HL-60 (cell line): ENCODE data around the gene RNU11.
"Not testable (repeated sequence)": the region's sequence is repeated elsewhere in the genome, so short reads cannot be mapped to it uniquely, and the experiment has no call there.

ENCODE experiments used
- DNase-seq, 2 experiments: peaks; one replicate each; pipeline ENCODE4 v3.0.0-alpha.2; 2010 to 2020; ENCODE audit warnings: low read depth in 1 of 2, low spot score in 1 of 2
- H3K27ac ChIP-seq: fragments of 250-450 bp; sonication (Bioruptor Pico); replicated peaks from 2 replicates; pipeline ENCODE4 v1.5.1; 2020; ENCODE audit warnings: mild to moderate bottlenecking, moderate library complexity
- H3K27me3 ChIP-seq: fragments of 250-450 bp; sonication (Bioruptor Pico); 2 replicates; pipeline ENCODE4 v1.5.1; 2021; ENCODE audit warnings: mild to moderate bottlenecking, moderate library complexity; ENCODE audit not compliant: insufficient read depth, poor library complexity, severe bottlenecking
- H3K4me3 ChIP-seq: replicated peaks from 2 replicates; pipeline ENCODE4 v1.5.1; 2011; ENCODE audit warnings: mild to moderate bottlenecking, control low read depth, low read length; ENCODE audit not compliant: insufficient read depth
- GABPA ChIP-seq: IDR thresholded peaks from 2 replicates; pipeline ENCODE4 v1.6.1; 2012; ENCODE audit warnings: low read depth
- POLR2AphosphoS5 ChIP-seq: IDR thresholded peaks from 2 replicates; pipeline ENCODE4 v1.6.1; 2012; ENCODE audit warnings: low read depth
- SPI1 ChIP-seq: IDR thresholded peaks from 2 replicates; pipeline ENCODE4 v1.6.1; 2012; ENCODE audit warnings: low read depth, mild to moderate bottlenecking, borderline replicate concordance
- TF ChIP-seq, protein P1 (sequence below): IDR thresholded peaks from one replicate; pipeline ENCODE4 v1.5.1; 2011; ENCODE audit warnings: low read length, control low read depth, inconsistent platforms; ENCODE audit not compliant: insufficient read depth
- TF ChIP-seq, protein P2 (sequence below): IDR thresholded peaks from 2 replicates; pipeline ENCODE4 v1.6.1; 2012; ENCODE audit warnings: low read depth; ENCODE audit not compliant: insufficient replicate concordance

The RNU11 gene

DNA sequence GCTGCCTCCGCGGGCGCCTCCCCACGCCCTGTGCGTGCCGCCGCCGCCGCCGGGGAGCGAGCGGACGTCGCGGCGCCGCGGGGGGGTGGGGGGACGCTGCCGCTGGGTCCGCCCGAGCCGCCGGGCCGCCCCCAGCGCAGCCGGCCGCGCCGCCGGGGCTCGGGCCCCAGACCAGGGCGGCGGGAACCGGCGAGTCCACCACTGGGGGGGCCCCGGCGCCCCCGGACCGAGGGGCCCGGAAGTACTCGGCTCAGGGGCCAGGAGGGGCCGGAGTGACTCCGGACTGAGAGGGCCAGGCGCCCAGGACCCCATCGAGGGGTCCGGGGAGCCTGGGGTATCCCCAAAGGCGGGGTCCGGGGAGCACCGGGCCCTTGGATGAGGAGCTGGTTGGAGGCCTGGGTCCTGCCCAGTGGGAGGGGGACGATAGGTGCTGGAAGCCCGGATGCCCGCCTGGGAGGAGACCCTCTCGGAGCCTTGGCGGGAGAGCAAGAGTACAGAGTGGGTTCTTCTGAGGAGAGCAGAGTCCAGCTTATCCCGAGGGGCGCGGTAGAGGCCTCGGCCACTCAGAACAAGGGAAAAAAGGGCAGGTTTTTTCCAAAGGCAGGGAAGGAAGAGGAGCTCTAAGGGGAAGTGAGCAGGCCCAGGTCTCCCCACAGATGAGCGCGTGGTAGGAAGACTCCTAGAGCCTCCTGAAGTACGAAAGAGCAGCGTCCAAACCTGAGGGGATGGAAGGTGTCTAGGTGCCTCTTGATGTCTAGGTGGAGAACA is 20.7 kb downstream of the RNU11 start:
- H3K4me3 ChIP-seq = peak overlapping the region; percentile 63
- no peaks in the 10 kb centered on the region for H3K27me3 ChIP-seq
- peak; percentile 45 to 69 for DNase-seq
- H3K27ac ChIP-seq = peak overlapping the region; percentile 99
- TF ChIP-seq POLR2AphosphoS5 (peak; percentile 56; the same call in 1 of the 2 replicates), SPI1 (peak; percentile 75)
- TF ChIP-seq, protein P1, sequence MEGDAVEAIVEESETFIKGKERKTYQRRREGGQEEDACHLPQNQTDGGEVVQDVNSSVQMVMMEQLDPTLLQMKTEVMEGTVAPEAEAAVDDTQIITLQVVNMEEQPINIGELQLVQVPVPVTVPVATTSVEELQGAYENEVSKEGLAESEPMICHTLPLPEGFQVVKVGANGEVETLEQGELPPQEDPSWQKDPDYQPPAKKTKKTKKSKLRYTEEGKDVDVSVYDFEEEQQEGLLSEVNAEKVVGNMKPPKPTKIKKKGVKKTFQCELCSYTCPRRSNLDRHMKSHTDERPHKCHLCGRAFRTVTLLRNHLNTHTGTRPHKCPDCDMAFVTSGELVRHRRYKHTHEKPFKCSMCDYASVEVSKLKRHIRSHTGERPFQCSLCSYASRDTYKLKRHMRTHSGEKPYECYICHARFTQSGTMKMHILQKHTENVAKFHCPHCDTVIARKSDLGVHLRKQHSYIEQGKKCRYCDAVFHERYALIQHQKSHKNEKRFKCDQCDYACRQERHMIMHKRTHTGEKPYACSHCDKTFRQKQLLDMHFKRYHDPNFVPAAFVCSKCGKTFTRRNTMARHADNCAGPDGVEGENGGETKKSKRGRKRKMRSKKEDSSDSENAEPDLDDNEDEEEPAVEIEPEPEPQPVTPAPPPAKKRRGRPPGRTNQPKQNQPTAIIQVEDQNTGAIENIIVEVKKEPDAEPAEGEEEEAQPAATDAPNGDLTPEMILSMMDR = no peak

DNA sequence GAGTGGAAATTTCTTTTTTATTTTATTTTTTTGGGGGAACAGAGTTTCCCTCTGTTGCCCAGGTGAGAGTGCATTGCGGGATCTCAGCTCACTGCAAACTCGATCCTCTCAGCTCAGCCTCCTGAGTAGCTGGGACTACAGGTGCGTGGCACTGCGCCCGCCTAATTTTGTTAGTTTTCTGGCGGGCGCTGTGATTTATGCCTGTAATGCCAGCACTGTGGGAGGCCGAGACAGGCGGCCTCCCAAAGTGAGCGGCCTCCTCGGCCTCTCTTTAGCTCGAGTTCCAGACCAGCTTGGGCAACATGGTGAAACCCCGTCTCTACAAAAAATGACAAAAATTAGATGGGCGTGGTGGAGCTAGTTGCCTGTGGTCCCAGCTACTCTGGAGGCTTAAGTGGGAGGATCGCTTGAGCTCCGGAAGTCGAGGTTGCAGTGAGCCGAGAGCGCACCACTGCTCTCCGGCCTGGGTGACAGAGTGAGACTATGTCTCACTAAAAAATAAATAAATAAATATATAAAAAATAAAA is 22.9 kb downstream of the RNU11 start:
- TF ChIP-seq SPI1 = no peak
- Histone ChIP-seq H3K27me3 (no peaks in the 10 kb centered on the region), H3K4me3 (no peak overlapping the region), H3K27ac (no peak overlapping the region)
- DNase-seq = no peak

DNA sequence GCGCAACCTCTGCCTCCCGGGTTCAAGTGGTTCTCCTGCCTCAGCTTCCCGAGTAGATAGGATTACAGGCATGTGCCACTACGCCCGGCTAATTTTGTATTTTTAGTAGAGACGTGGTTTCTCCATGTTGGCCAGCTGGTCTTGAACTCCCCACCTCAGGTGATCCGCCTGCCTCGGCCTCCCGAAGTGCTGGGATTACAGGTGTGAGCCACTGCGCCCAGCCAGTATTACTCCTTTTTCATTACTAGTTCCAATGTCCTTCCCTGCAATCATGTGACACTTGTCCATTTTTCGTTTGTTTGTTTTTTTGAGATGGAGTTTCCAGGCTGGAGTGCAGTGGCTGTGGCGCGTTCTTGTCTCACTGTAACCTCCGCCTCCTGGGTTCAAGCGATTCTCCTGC is 24.6 kb downstream of the RNU11 start:
- not testable (repeated sequence) for H3K27me3 ChIP-seq, DNase-seq, H3K4me3 ChIP-seq, H3K27ac ChIP-seq

DNA sequence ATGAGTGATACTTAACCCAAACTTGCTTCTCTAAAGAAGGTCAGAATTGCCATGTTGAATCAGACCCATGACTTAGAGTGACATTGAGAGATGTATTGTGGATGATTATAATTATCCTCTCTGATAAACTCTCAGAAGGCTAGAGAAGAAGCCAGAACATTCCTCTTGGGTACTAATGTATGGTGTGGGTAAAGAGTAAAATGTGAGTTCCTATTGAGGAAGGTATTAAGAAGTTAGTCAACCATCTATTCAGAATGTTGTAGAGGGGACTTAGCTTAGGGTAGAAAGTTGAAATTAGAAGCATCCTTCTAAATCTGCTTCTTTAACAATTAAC is 27.5 kb downstream of the RNU11 start:
- TF ChIP-seq, protein P1 = no peak
- TF ChIP-seq, protein P2, sequence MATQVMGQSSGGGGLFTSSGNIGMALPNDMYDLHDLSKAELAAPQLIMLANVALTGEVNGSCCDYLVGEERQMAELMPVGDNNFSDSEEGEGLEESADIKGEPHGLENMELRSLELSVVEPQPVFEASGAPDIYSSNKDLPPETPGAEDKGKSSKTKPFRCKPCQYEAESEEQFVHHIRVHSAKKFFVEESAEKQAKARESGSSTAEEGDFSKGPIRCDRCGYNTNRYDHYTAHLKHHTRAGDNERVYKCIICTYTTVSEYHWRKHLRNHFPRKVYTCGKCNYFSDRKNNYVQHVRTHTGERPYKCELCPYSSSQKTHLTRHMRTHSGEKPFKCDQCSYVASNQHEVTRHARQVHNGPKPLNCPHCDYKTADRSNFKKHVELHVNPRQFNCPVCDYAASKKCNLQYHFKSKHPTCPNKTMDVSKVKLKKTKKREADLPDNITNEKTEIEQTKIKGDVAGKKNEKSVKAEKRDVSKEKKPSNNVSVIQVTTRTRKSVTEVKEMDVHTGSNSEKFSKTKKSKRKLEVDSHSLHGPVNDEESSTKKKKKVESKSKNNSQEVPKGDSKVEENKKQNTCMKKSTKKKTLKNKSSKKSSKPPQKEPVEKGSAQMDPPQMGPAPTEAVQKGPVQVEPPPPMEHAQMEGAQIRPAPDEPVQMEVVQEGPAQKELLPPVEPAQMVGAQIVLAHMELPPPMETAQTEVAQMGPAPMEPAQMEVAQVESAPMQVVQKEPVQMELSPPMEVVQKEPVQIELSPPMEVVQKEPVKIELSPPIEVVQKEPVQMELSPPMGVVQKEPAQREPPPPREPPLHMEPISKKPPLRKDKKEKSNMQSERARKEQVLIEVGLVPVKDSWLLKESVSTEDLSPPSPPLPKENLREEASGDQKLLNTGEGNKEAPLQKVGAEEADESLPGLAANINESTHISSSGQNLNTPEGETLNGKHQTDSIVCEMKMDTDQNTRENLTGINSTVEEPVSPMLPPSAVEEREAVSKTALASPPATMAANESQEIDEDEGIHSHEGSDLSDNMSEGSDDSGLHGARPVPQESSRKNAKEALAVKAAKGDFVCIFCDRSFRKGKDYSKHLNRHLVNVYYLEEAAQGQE = no peak
- no peak for TF ChIP-seq GABPA
- no peak for TF ChIP-seq POLR2AphosphoS5
- TF ChIP-seq SPI1 = no peak
- no peak overlapping the region for H3K27ac ChIP-seq
- H3K27me3 ChIP-seq = no peaks in the 10 kb centered on the region
- no peak overlapping the region for H3K4me3 ChIP-seq
- DNase-seq = no peak

DNA sequence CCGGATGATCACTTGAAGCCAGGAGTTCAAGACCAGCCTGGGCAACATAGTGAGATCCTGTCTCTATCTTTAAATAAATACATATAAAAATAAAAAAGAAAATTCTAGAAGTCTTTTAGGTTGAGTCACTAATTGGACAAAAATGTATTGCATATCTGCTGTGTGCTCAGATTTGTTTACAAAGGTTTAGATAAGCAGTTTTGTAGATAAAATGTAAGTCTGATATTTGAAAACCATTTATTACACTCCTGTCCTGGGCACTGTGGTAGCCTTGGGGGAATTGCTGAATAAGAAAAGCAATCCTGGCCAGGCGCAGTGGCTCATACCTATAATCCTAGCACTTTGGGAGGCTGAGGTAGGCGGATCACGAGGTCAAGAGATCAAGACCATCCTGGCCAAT is 31.8 kb downstream of the RNU11 start:
- TF ChIP-seq SPI1 = no peak
- no peak for TF ChIP-seq POLR2AphosphoS5
- TF ChIP-seq, protein P1 = no peak
- TF ChIP-seq, protein P2 = no peak
- TF ChIP-seq GABPA = no peak
- H3K4me3 ChIP-seq = no peak overlapping the region
- H3K27me3 ChIP-seq = no peaks in the 10 kb centered on the region
- no peak for DNase-seq
- no peak overlapping the region for H3K27ac ChIP-seq
